Measurements from ENCODE around the gene CAMKMT.

CAMKMT gene

DNA sequence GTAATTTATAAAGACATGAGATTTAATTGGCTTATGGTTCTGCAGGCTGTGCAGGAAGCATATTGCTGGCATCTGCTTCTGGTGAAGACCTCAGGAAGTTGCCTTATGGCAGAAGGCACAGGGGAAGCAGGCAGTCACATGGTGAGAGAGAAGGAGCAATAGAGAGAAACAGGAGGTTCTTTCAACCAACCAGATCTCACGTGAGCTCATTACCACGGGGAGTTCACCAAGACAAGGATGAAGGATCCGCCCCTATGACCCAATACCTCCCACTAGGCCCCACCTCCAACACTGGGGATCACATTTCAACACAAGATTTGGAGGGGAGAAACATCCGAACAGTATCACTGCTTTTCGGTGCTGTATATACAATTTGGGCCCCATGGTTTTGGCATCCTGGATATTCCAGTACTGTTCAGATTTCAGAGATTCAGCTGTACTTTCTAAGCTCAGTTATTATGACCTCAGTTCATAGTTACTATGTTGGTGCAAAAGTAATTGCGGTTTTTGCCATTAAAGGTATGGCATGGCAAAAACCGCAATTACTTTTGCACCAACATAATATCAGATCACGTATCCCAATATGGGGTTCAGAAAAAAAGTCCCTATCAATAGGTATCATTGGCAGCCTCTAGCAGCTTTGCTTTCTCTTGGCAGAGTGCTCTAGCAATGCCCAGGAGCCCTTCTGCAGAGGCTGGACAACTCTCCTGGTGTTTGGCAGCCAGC lies 390.2 kb downstream of the CAMKMT start:
- no peak for DNase-seq

DNA sequence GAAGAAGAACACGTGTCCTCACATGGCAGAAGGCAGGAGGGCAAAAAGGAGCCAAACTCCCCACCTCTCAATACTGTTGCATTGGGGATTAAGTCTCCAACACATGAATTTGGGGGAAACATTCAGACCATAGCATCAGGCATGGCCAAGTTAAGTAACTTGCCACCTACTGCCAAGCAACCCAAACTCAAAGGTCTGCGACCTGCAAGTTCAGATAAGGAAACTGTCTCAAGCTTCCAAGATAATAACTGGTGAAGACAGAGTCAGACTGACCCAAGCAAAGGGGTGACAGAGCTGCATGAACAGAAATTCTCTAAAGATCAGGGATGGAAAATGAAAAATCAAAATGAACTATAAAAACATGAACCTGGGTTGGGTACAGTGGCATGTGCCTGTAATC lies 391.0 kb downstream of the CAMKMT start:
- DNase-seq = no peak

DNA sequence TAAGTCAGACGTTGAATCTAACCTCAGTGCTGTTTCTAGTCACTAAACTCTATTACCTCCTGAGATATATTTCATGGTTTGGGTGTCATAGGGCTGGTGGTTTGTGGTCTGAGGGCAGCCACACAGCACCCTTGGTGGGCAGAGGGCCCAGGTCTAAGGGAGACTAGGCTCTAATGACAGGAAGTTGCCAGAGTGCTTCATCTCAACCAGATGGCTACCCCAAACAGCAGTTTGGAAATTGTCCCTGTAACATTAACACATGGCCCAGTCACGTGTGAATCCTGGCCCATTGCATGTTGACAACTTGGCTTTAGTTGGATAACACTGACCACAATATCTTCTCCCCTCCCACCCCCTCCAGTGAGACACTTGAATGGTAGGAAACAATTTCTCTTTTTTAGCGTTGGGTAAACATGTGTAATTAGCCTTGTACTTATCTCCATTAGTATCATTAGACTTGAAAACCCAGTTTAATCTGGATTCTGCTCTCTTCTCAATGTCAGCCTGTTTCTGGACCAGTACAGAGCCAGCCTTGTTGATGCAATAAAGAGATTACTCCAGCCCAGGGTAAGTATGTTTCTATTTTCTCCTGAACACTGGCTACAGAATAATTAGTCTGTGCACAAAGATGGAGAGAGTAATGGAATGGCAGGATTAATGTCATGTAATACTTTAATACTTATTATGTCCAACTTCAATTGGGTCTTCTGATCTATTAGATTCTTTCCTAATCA lies 392.0 kb downstream of the CAMKMT start:
- DNase-seq = no peak

DNA sequence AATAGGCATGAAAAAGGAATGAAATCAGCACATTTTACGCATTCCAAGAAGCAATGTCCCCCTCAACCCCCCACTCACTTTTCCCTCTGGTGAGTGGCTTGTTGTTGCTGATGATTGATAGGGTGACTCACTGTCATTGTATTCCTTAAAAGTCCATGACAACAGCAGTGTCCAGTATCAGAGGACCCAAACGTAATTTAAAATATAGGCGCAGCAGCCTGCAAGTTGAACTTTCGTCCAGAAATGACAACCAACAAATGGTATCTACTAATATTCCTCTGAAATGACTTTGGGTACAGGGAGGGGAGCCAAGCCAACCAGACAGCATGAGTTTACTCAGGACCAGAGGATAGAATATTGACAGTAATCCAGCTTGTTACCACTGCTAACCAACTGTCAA lies 396.8 kb downstream of the CAMKMT start:
- DNase-seq = no peak

DNA sequence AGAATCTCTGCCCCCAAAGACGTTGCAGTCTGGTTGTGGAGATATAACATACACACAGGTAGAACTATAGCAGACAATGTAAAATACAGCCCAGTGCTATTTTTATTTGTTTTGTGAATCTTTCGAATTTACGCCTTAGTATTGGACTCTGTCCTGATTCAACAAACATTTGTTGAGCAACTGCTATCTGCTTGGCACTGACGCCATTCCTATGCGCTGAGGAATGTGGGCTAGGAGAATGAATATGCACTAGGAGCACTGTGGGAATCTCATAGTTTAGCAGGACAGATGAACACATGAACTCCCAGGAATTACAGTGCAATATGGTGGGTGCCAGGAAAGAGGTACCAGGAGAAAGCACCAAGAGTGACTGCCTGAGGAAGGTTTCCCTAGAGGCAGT lies 398.1 kb downstream of the CAMKMT start:
- no peak for DNase-seq

DNA sequence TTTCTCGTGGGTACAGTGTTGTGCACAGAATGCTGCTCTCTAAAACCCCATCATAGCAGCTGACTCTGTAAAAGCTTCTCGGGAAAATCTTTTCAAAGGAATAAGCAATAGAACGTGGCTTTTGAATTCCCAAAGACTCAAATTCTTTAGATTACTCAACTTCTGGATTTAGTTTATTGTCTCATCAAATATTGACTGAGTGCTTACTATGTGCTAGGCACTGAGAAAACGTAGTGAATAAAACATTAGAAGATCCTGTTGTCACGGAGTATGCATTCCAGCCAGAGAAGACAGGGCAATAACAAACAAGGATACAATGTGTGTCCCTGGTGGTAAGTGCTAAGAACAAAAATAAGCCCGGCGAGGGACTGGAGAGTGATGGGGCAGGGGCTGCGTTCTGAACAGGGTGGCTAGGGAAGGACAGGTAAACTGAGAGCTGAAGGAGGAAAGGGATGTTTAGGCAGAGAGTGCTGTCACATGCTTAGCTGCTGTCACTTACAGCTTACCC lies 401.6 kb downstream of the CAMKMT start:
- DNase-seq = no peak

DNA sequence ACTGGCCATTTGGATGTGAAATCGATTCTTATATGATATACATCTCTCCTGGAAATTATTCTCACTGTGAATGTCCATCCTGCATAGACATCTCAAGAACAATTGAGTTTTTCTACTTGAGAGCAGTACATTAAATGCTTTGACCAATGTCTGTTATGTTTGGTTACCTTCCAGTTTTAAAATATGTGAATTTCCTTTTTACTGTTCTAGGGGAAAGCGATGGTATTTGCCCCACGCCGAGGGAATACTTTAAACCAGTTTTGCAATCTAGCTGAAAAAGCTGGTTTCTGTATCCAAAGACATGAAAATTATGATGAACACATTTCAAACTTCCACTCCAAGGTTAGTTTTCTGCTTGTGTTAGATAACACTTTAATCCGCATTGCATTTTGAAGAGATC lies 404.5 kb downstream of the CAMKMT start:
- DNase-seq = no peak

DNA sequence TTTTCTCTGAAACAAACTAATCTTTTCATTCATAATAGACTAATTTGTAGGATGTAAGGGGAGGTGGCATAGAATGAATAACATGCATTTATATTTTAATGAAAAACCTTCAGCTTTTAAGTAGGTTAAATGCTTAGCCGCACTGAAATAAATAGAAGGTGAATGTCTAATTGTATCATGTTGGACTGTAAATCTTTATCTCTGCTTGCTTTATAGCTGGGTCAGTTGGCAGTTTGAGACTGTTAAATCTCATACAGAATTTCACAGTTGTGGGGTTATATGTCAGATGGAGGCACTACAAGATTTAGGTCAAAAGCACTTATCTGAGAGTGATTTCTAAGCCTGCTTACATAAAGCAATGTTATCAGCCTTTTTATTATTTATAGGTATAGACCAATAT lies 405.0 kb downstream of the CAMKMT start:
- DNase-seq = no peak

DNA sequence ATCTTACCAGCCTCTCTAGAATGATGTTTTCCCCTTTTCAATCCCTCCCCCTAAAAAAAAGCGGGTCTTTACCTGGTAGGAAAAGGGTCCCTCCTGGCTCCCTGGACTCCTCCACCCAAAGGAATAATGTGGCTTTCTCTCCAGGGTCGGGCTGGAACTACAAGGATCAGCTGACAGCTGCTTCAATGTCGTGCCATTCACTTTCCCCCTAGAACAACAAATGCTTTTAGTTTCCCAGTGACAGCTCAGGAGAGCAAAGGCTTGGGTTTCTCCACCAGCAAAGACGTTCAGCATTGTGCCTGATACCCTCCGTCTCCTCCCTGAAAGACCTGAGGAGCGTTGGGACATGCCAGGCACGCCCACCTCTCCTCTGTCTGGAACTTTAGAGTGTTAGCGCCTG lies 405.9 kb downstream of the CAMKMT start:
- no peak for DNase-seq

DNA sequence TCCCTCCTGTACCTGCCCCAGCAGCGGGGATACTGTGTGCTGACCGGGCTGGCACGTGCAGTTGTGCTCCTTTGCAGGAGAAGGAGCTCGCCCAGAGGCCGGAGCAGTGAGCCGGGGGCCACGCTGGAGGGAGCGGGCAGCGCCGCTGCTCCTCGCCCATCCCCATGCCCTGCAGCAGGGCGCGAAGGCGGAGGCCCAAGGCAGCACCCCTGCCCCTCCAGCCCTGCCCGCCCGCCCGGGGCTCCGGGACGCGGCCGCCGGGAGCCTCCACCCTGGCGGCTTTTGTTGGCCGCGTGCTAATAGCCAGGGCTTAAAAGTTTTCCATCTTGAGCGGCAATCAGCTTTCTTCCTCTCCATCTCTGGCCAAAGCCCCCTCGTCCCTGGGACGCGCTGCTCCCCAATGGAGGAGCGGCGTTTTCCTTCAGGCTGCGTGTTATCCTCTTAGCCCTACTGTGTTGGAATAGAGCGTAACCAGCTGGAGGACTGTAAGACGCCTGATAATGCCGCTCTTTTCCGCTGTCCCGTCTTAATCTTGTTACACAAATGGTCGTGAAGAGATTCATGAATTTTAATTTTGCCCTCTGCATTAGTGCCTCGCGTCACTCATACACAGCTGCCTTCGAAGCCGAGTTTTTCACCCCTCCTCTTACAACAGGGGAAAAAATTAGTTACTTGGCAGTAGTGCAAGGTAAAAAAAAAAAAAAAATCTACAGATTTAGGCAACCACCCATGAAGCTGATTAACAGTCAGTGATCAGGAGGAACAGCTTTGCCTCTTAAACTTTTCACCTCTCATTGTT lies 406.9 kb downstream of the CAMKMT start:
- DNase-seq = no peak

DNA sequence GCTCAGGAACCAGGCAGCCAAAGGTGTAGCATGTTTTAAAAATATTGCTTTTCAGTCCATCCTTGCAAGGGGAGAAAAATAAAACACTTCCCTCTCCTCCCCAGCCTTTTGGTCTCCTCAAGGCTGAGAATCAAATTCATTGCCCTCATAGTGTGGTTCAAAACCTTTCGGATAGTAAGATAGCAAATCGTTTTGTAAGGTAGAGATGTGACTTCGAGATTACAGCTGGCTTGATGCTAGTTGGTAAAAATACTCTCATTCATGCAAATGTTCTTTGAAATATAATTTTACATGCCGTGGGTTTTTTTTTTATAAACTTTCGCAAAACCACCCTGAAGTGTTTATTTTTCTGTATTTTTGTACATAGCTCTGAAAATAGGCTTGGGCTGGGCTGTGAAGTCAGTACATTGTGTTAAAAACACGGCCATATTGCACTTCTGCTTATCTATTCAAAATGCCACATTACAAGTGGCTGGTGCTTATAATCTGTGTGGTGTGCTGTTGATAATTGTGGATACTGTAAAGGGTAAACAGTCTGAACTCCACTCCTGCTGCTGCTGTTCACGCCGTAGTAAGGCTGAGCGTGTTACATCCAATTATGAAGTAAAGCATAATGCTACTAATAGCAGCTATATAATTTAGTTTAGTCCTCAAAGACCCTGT lies 407.7 kb downstream of the CAMKMT start:
- no peak for DNase-seq

DNA sequence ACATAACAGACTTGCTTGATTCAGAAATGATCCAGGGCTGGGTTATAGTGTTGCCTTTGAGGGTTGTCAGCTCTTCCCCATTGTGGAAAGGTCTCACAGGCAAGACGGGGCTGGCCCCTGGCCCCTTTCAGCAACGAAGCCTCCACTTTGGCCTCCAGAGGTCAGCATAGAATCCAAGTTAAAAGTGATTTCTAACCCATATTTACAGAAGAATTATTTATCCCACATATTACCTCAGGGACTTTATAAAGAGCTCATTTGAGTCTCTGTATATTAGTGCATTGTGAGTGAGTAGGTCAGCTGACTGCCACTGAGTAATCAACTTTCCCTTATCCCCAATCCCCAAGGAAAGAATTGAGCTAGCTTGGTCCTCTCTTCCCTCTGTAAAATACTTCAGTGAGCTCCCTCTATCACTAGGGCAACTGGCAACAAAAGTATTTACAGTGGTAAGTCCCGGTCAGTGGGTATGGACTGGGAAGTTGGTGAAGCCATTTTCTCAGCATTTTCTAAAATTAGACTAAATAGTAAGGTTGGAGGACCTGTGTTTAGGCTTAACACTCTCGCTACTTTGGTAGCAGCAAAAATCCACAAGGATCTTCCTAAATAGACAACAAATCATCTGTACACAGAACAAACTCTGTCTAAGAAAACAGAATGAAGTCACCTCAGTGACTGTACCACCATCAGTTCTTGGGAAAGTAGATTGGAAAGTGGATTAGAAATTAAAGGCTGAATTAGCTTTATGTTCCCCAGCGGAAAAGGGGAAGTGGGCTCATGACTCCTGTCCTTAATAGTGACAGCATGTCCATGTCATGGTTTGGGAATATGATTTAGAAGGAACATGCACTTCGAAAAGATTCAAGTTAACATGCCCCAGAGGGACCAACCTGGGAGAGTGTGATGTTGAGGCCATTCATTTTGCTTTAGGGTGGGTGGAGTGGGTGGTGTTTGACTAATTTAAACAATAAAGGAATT lies 408.8 kb downstream of the CAMKMT start:
- DNase-seq = no peak

DNA sequence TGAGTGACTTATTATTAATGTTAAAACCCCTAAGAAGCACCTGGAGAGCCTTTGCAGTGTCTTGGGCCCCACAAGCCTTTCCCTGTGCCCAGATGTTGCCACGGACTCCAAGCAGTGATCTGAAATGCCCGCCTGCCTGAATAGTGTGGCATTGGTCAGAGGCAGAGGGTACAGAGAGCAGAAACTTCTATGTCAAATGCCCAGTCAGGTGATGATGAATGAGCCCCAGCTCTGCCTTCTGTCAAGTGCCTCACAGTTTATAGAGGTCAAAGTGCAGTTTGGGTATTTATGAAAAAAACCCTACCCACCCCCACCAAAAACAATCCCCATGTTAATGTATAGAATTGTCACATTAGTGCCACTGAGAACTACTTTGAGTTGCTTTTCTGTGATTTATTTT lies 409.8 kb downstream of the CAMKMT start:
- DNase-seq = no peak

DNA sequence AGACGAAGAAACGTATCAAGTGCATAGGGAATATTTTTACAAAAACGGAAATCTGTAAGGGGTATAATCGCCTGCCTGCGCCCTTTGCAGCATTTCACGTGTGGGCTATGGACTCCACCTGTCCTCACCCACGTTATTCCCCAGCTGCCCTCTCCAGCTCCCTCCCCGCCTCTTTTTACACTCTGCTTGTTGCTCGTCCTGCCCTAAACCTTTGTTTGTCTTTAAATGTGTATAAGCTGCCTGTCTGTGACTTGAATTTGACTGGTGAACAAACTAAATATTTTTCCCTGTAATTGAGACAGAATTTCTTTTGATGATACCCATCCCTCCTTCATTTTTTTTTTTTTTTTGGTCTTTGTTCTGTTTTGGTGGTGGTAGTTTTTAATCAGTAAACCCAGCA lies 410.4 kb downstream of the CAMKMT start:
- no peak for DNase-seq

DNA sequence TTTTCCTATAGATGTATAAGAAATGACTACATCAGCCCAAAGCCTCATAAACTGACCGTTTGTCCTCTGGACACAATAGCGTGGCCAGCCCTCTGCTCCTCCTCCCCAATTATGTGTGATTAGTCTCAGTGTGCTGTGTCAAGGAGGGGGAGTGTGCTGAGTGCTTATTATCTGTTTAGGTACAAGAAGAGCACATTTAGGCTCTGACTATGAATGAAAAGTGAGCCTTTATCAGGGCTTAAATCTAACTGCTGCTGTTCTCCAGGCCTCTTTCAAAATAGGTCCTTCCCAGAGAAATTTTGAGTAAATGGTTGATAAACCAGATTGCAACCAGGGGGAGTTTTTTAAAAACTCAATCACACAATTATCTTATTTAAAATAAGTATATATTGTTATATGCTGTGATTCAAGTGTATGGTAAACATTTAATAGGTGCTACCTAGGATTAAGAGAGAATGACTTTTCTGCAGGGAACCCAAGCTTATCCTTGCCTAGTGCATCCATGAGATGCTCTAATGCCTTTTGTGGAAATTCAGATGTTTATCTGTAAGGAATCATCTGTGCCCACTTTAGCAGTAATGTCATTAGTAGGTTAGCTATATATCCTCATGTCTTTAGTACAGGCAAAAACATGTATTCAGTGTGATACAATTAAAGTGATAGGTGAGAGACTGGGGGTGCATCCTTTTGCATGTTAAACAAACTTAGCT lies 411.1 kb downstream of the CAMKMT start:
- no peak for DNase-seq

DNA sequence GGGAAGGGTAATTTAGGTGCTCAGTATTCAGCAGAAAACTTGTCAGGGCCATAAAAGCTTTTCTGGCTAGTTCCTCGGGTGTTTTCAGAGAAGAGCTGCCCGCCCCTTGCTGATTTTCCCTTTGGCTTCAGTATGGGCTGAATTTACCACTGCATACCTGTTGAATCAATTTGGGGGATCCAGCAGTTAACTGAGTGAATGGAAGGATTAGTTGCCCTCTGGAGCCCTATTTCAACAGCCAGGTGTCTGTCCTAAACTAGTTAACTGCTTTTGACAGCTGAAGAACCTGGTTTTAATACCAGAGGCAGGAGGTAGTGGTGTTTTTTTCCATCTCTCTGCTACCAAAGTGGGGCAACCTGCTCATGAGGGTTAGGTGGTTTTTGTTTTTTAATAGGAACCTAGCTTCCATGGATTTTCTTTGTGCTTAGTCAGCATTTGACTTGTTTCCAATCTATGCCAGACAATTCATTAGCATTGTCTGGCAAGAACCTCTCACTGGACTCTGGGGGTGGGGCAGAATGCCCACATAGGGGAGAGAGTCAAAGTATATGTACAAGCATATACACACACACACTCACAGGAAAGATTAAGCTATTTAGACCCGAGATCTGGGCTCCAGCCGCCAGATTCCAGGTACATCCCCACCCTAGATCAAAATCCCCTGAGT lies 413.2 kb downstream of the CAMKMT start:
- DNase-seq = no peak

DNA sequence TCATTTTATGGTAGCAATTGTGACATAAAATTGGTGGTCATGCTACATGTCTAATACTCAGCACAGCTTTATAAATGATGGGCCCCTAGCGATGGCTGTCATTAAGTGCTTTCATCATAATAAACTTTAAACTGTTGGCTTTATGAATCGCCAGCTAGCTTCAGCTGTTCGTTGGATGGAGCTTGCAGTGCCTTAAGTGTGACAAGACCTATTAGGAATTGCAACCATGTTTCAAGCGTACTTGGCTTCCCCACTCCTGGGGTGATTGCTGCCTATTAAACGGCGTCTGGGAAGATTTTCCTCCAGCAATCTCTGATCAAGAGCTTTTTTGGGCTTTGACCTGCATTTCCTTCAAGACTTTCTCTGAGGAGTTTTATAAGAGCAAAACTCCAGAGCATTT lies 415.3 kb downstream of the CAMKMT start:
- DNase-seq = no peak

DNA sequence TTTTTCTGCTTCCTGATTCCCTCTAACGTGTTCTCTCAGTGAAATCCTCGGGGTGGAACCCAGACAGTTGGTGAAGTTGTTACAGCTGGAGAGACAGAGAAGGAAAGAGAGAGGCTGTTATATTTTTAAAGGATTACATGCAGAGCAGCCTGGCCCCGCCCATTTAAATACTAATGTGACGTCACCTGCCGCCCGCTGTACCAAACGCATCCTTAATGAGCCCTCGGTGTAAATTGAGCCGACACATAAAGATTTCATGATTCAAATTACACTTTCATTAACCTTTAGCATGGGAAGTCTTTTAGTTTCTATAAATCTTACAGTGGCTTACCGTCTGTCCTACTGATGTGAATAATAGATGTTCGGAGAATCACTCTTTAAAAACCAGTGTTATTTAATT lies 415.8 kb downstream of the CAMKMT start:
- DNase-seq = no peak

DNA sequence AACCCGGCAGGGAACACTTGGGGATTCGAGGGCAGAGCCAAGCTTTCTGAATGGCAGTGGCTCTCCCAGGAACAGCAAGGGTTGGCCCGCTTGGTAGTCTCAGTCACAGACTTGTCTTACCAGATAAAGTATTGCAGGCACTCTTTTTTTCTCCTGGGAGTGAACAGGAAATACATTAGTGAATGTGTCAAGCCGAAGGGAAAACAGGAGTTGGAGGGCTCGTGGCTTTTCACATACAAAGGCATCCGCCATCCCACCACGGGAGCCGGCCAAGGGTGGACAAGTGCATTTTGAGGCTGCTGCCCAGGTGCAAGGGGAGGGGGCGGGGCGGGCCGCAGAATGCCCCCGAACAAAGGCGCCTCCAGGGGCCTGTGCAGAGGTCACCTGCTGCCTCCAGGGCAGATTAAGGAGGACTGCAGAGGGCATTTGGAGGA lies 416.5 kb downstream of the CAMKMT start:
- DNase-seq = no peak

DNA sequence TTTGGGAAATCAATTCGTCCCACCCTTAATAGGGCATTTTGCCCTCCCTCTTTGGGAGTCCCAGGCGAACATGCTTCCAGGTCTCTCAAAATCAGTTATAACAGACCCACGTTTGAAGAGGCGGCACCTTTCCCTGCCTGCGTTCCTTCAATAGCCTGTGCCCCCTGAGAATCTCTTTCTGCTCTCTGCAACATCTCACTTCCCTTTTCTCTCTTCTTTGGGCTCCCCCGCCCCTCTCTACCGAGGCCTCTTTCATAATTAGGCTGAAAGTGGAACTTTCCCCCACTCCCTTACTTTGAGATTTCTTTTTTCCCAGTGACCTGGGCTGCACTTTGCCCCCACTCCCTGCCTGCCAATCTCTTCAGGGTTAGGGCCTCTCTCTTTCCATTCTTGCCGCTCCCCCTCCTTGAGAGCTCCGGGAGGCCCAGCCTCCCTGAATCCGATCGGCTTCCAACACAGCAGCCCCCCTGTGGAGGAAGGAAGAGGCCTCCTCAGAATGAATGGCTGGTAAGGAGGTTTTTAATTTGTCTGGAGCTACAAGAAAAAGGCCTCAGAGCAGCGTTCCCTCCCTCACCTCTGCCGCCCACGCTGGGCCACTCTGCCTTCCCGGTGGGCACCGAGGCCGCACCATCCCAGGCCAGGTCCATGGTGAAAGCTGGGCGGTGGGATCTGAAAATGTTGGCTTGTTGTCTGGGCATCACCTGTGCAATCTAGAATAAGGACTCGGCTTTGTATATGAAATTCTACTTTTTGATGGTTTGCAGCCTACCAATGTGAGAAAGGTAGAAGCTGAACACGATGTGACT lies 417.1 kb downstream of the CAMKMT start:
- DNase-seq = no peak
